ENCODE measurements around the gene SVIL.
"Not testable (repeated sequence)": the region's sequence is repeated elsewhere in the genome, so short reads cannot be mapped to it uniquely, and the experiment has no call there.

The SVIL gene

GRCh38 chr10:29540016-29540415 is 94.8 kb downstream of the SVIL start:
- DNase-seq (ENCODE audit: low spot score), result no peak

GRCh38 chr10:29539412-29539811 is 95.4 kb downstream of the SVIL start:
- DNase-seq (ENCODE audit: low spot score), result no peak

- no peak for DNase-seq (ENCODE audit: low spot score)
Observed at GRCh38 chr10:29537799-29538198, 97.0 kb downstream of the SVIL start.

- not testable (repeated sequence) for DNase-seq (ENCODE audit: low spot score)
Observed at GRCh38 chr10:29536691-29537090, 98.1 kb downstream of the SVIL start.

- DNase-seq (ENCODE audit: low spot score), result no peak
Observed at GRCh38 chr10:29535778-29536453, 98.9 kb downstream of the SVIL start.

DNA sequence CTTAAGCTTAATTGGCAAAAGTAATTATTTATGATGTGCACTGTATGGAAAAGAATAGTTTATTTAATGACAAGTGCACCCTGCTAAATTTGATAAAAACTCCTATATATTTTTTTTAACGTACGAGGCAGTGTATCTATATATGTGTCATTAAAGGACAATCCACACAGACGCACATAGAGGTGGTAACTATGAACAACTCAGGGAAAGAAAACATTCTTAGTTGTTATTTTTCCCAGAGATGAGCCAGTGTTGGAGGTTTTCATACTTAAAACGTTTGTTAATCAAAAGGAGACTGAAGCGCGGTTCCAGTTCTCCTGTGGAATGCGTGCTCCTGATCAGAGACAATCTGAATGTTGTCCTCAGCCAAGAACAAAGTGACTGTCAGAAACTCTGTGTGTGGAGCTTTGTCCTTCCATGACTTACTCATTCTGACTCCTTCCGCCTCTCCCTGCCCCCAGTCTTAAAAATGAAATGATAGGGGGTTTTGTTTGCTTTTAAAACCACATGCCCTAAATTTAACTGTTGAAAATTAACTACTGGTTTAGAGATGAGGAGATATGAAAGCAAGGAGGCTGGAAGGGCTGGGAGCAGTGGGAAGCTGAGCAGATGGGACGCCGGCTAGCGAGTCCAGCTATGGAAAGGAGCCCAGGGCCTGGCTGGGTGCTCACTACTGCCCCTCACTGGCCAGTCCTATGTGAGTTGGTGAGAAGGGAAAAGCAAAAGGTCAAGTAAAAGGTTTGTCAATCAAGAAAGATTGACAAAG is 99.6 kb downstream of the SVIL start:
- peak; percentile 95 for DNase-seq (ENCODE audit: low spot score)

DNA sequence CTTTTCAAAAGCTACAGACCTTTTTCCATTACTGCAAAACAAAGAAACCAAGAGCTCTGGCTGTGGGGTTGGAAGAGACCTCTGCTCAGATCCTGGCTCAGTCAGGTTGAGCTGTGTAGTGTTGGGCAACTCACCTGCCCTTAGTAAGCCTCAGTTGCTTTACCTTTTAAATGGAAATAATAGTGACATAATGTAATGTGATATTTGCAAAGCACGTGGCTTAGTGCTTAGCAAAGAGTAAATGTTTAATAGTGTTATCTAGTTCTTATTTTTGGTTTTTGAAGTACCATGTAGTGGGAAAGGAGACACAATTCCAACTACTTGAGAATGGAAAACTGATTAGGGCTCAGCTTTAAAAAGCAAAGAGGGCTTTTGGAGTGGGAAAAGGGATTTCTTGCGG is 100.2 kb downstream of the SVIL start:
- DNase-seq (ENCODE audit: low spot score), result peak; percentile 9

GRCh38 chr10:29533696-29534285 is 101.0 kb downstream of the SVIL start:
- DNase-seq (ENCODE audit: low spot score), result no peak

DNA sequence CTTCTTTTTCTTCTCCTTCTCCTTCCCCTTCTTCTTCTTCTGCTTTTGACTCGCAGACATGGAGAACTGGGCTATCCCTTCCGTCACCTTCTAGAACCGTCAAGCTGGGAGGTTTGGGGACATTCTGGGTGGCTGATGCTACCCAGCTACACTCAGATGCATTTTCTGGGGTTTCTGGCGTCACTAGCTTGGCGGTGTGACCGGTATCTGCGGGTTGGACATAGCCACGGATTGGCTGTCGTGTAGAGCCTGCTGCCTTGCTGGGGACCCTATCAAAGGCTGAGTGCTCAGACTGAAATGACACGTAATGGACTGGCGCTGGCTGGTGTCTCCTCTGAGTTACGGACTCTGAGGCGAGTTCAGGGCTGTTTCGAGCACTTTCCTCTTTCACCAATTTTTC is 101.7 kb downstream of the SVIL start:
- no peak for DNase-seq (ENCODE audit: low spot score)

DNA sequence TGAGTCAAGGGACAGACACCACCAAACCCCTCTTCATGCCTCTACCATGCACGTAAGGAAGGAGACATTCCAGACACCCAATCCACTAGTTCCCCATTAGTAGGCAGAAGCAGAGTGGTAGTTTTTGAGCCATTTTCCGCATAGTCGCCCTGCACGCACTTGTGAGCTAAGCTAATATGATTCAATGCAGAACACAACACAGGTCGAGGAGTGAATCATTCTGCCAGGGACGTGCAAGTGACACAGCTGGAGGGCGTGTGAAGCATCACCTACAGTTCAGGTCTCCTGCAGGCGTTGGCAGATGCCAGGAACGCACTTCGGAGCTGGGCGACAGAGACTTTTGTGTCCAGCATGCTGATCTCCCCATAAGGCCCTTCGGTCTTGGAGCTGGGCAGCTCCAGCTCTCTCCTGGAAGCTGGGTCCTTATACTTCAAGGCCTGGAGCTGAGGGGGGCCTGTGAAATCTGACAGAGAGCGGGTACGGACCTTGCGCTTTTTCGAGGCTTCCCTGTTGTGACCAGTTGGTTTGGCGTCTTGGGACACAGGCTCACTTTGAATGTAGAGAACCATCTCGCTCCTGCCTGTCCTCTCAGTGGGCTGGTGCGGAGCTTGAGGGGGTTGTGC is 102.4 kb downstream of the SVIL start:
- DNase-seq (ENCODE audit: low spot score), result no peak

DNA sequence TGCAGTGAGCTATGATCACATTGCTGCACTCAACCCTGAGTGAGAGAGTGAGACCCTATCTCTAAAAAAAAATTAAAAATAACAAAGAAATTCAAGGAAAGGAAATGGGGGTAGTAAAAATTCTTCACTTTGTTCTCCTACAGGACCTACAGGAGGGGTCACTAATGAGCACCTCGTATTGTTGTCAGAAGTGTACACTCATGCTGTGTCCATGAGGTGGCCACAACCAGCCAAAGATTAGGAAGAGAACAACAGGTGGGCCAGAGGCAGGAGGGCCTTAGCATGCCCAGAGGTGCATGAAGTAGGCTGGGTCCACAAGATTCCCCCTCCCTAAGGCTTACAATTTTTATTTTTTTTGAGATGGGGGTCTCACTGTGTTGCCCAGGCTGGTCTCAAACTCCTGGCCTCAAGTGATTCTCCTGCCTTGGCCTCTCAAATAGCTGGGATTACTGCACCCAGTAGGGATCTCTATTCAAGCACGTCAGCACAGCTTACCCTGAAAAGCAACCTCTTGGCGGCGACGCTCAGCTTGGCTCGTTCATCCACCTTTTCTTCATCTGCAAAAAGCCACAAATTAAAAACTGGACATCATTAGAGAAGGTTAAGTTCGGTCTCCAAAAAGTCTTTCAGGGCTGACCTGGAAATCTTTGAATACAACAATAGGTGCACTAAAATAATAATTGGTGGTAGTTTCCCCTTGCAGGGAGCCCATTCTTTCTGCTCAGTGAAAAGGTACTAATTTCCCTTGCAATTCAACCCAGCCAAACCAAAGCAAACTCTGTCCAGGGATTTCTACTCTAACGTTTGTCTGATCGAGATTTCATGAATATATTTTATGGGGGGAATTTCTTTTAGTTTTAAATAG is 104.4 kb downstream of the SVIL start:
- DNase-seq (ENCODE audit: low spot score), result no peak

GRCh38 chr10:29529146-29529545 is 105.6 kb downstream of the SVIL start:
- DNase-seq (ENCODE audit: low spot score), result no peak

- DNase-seq (ENCODE audit: low spot score), result no peak
Observed at GRCh38 chr10:29525762-29526161, 109.0 kb downstream of the SVIL start.

GRCh38 chr10:29524720-29525119 is 110.1 kb downstream of the SVIL start:
- no peak for DNase-seq (ENCODE audit: low spot score)

GRCh38 chr10:29524294-29524693 is 110.5 kb downstream of the SVIL start:
- no peak for DNase-seq (ENCODE audit: low spot score)

DNA sequence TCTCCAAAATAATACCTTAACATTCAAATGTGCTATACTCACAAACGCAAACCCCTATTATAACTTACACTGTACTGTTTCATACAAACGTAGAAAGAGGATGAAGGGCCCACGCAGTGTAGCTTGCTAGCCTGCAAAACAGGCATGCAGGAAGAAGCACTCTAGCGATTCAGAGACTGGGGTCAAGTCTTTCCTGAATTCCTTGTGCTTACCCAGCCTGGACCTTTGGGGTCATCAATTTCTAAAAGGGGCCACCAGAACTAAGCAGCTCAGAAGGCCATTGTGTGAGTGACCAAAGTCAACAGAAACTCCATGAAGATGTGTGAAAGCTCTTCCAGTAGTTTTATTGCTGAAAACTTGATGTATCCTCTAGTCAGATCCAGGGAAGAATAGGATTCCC is 111.9 kb downstream of the SVIL start:
- DNase-seq (ENCODE audit: low spot score), result no peak

DNA sequence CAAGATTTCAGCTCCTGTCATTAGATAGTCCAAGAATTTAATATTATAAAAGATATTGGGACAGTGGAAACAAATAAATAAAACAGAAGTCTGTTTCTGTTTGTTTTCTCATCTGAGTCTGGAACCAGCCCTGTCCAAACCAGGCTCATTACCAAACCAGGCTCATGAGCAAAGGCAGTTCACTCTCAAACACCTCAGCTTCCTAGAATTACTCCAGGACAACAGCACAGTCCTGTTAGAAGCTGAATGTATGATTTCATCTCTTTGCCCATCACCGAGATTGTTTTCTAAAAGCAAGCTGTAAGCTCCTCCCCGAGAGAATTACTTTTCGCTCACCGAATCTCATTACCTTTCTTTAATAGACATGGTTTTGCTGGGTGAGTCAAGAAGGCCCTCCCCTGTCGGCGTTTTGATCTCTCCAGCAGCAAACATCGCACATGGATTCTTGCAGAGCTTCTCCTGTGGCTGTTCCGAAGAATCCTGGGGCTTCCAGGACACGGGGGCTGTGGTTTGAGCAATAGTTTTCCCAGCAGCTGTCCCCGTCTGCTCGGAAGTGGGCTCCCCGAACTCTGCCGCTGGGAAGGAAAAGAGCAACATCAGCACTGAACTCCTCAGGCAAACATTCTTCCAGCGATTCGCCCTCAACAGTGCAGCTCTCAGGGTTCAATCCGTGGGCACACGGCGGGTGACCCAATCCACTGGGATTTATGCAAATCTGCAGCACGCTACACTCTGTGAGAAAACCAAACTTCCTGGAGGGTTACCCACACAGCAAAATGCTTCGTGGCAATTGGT is 112.5 kb downstream of the SVIL start:
- no peak for DNase-seq (ENCODE audit: low spot score)

GRCh38 chr10:29519659-29520058 is 115.1 kb downstream of the SVIL start:
- no peak for DNase-seq (ENCODE audit: low spot score)

DNA sequence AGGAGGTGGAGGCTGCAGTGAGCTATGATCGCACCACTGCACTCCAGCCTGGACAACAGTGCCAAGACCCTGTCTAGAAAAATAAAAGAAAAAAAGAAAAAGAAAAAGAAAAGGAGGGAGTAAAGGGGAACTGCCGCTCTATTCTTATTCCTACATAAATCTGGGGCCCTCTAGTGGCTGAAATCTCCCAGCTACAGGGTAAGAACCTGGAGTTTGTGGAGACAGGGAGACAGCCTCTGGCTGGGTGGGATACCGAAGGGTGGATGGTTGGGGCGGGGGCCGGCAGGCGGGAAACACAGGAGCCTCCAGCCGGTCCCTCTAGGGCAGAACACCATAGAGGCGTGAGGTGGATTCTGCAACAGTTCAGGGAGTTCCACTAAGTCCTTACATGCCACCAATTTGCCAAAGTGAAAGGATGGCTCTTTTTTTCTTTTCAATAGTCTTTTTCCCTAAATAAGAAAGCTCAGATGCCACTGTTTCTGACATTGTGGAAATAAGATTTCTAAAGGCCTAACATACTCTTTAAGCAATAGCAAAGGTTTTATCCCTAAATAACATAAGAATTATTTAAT is 117.3 kb downstream of the SVIL start:
- peak; percentile 58 for DNase-seq (ENCODE audit: low spot score)

DNA sequence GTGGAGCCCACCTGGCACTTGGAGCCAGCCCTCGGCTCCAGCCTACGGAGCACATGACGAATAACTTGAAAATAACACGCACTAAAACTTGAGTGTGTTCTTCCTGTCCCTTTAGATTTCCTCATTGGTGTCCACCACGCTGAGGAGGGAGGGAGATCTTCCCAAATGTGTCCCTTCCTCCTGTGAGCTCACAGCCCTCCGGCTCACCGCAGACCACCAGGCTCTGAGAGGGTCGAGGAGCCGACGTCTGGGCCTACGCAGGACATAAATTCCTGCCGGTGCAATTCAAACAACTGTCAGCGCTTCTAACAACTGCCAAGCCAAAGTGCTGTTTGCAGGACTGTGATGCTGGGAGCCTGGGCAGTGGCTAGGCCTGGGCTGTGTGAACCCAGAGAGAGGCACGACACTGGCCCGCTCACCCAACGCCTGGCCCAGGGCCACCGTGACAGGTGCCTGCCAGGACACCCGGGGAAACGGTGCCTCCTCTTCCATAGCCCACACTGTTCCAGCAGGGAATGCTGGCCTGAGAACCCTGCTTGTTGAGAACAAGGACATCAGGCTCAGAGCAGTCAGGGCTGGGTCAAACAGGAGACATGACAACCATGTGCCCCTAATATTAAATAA is 118.3 kb downstream of the SVIL start:
- not testable (repeated sequence) for DNase-seq (ENCODE audit: low spot score)

Data from pons (tissue), 1 donor.